Caco-2 (cell line): ENCODE results near the gene MAGI1. TPM values are rescaled to one million over a fixed set of nuclear protein-coding genes. Genes with fewer than 3 reads are reported as not detected.

ENCODE experiments used
- BruUV-seq: library from RNA; stranded (reverse); fragments of 400-500 nt; replicated peaks from 2 replicates; lab custom pipeline; 2021; lab: Mats Ljungman, UMichigan
- CTCF ChIA-PET: fragments of 300-600 bp; sonication (Branson Sonifier 250); formaldehyde crosslinking; loops from one replicate; lab custom pipeline; 2022; ENCODE audit warnings: antibody characterized with exemption; lab: Charles Lee
- POLR2A ChIA-PET: fragments of 300-600 bp; sonication (Branson Sonifier 250); formaldehyde crosslinking; loops from one replicate; lab custom pipeline; 2022; ENCODE audit warnings: antibody characterized with exemption; lab: Charles Lee
- DNase-seq, 2 experiments: peaks; one replicate each; pipeline versions ENCODE4 v3.0.0 to v3.0.0-alpha.2; 2020 to 2022
- H3K27me3 ChIP-seq: replicated peaks from 2 replicates; pipeline ENCODE4 v1.6.0; 2011; ENCODE audit warnings: low read length; ENCODE audit not compliant: control insufficient read depth, insufficient read depth
- H3K36me3 ChIP-seq: 2 replicates; pipeline ENCODE4 v1.5.1; 2011; ENCODE audit warnings: low read length; ENCODE audit not compliant: control insufficient read depth, insufficient read depth
- H3K4me1 ChIP-seq: fragments of 250-450 bp; sonication (Bioruptor Pico); 2 replicates; pipeline ENCODE4 v1.5.1; 2020; ENCODE audit warnings: mild to moderate bottlenecking
- H3K4me3 ChIP-seq: 2 replicates; pipeline ENCODE4 v1.5.1; 2011; ENCODE audit warnings: low read depth, mild to moderate bottlenecking, control low read depth, low read length
- H3K9me3 ChIP-seq: fragments of 250-450 bp; sonication (Bioruptor Pico); 2 replicates; pipeline ENCODE4 v1.5.1; 2020; ENCODE audit warnings: mild to moderate bottlenecking, moderate library complexity
- H3K27ac Mint-ChIP-seq: one replicate; pipeline ENCODE4 v1.8.0; 2022; ENCODE audit warnings: mixed read lengths; ENCODE audit not compliant: unreplicated experiment
- H3K27me3 Mint-ChIP-seq: one replicate; pipeline ENCODE4 v1.8.0; 2022; ENCODE audit warnings: mixed read lengths; ENCODE audit not compliant: insufficient read depth, unreplicated experiment
- H3K36me3 Mint-ChIP-seq: one replicate; pipeline ENCODE4 v1.8.0; 2022; ENCODE audit warnings: mild to moderate bottlenecking, mixed read lengths; ENCODE audit not compliant: insufficient read depth, unreplicated experiment
- H3K4me1 Mint-ChIP-seq: one replicate; pipeline ENCODE4 v1.8.0; 2022; ENCODE audit warnings: low read depth, mixed read lengths; ENCODE audit not compliant: unreplicated experiment
- H3K4me3 Mint-ChIP-seq: one replicate; pipeline ENCODE4 v1.8.0; 2022; ENCODE audit warnings: mild to moderate bottlenecking, moderate library complexity, mixed read lengths; ENCODE audit not compliant: unreplicated experiment
- H3K9me3 Mint-ChIP-seq: one replicate; pipeline ENCODE4 v1.8.0; 2022; ENCODE audit warnings: mixed read lengths; ENCODE audit not compliant: unreplicated experiment
- CTCF ChIP-seq, 2 experiments: fragments of 200-600 bp in 1 of 2; IDR thresholded peaks; 1 replicate in 1 of 2; 2 replicates in 1 of 2; pipeline versions ENCODE4 v1.5.1 to v1.8.0; 2011 to 2022; ENCODE audit warnings: antibody characterized with exemption in 1 of 2, control low read depth in 1 of 2, inconsistent platforms in 1 of 2, low read depth in 1 of 2, low read length in 1 of 2, mild to moderate bottlenecking in 1 of 2, moderate library complexity in 1 of 2; ENCODE audit not compliant: insufficient read depth in 1 of 2, severe bottlenecking in 1 of 2, unreplicated experiment in 1 of 2
- intact Hi-C: fragments of 100-400 bp; cut with micrococcal nuclease; formaldehyde crosslinking; loops from one replicate; pipeline ENCODE4 v1.10.0; 2022; ENCODE audit not compliant: unreplicated experiment
- total RNA-seq: library from RNA; stranded (reverse); gene quantifications from 2 replicates; pipeline ENCODE4 v1.2.3, GENCODE V29; 2022

Gene MAGI1
- total RNA-seq, 1 experiment from 2014 or later, result 64.9 TPM

GRCh38 chr3:65706301-65706700, 332.4 kb downstream of the MAGI1 start:
- POLR2A ChIA-PET, result no interaction called here
- no TSS peak for BruUV-seq

GRCh38 chr3:65703820-65704219, 334.9 kb downstream of the MAGI1 start:
- Mint-ChIP-seq H3K4me3 (no peak overlapping the region), H3K27ac (no peak overlapping the region), H3K4me1 (peaks cover 6% of the 10 kb centered on the region), H3K36me3 (peaks cover 15% of the 10 kb centered on the region), H3K27me3 (no peaks in the 10 kb centered on the region), H3K9me3 (no peaks in the 10 kb centered on the region)
- TF ChIP-seq CTCF (IDR thresholded peaks at IDR 0.05; ENCODE audit: insufficient read depth in 1 of 2, low read depth in 1 of 2, low read length in 1 of 2, severe bottlenecking in 1 of 2, unreplicated experiment in 1 of 2), result no peak
- ChIA-PET POLR2A (no interaction called here), CTCF (no interaction called here)
- no peak for DNase-seq
- Histone ChIP-seq H3K4me3 (no peak overlapping the region), H3K27me3 (no peaks in the 10 kb centered on the region), H3K4me1 (no peaks in the 10 kb centered on the region), H3K36me3 (no peaks in the 10 kb centered on the region), H3K9me3 (no peaks in the 10 kb centered on the region)
- no TSS peak for BruUV-seq
- intact Hi-C loops, result no loop called here

More at GRCh38 chr3:65706301-65706700, 332.4 kb downstream of the MAGI1 start:
- peaks cover 9% of the 10 kb centered on the region for H3K36me3 Mint-ChIP-seq
- intact Hi-C loops, result no loop called here
- CTCF ChIA-PET, result no interaction called here
- no peak for DNase-seq
- no peaks in the 10 kb centered on the region for H3K9me3 Mint-ChIP-seq
- no peak overlapping the region for H3K4me3 Mint-ChIP-seq
- H3K36me3 ChIP-seq, result no peaks in the 10 kb centered on the region
- H3K27me3 ChIP-seq, result no peaks in the 10 kb centered on the region
- no peak overlapping the region for H3K4me3 ChIP-seq
- no peaks in the 10 kb centered on the region for H3K4me1 ChIP-seq
- H3K4me1 Mint-ChIP-seq, result peaks cover 6% of the 10 kb centered on the region
- H3K27me3 Mint-ChIP-seq, result no peaks in the 10 kb centered on the region
- no peak for TF ChIP-seq CTCF (IDR thresholded peaks at IDR 0.05; ENCODE audit: insufficient read depth in 1 of 2, low read depth in 1 of 2, low read length in 1 of 2, severe bottlenecking in 1 of 2, unreplicated experiment in 1 of 2)
- H3K27ac Mint-ChIP-seq, result no peak overlapping the region
- H3K9me3 ChIP-seq, result no peaks in the 10 kb centered on the region

GRCh38 chr3:65703026-65703425, 335.7 kb downstream of the MAGI1 start:
- no peak for TF ChIP-seq CTCF (IDR thresholded peaks at IDR 0.05; ENCODE audit: insufficient read depth in 1 of 2, low read depth in 1 of 2, low read length in 1 of 2, severe bottlenecking in 1 of 2, unreplicated experiment in 1 of 2)
- DNase-seq, result no peak
- no peaks in the 10 kb centered on the region for H3K9me3 ChIP-seq
- Mint-ChIP-seq H3K9me3 (no peaks in the 10 kb centered on the region), H3K27me3 (no peaks in the 10 kb centered on the region), H3K4me3 (no peak overlapping the region), H3K27ac (no peak overlapping the region), H3K4me1 (peaks cover 6% of the 10 kb centered on the region), H3K36me3 (peaks cover 15% of the 10 kb centered on the region)
- intact Hi-C loops, result no loop called here
- H3K27me3 ChIP-seq, result no peaks in the 10 kb centered on the region
- ChIA-PET CTCF (no interaction called here), POLR2A (no interaction called here)
- no peaks in the 10 kb centered on the region for H3K36me3 ChIP-seq
- BruUV-seq, result no TSS peak
- no peaks in the 10 kb centered on the region for H3K4me1 ChIP-seq
- no peak overlapping the region for H3K4me3 ChIP-seq
